Activated CD4-positive, CD25-positive, alpha-beta regulatory T cell (primary cell): ENCODE data around the gene COX10.
"Not testable (repeated sequence)": the region's sequence is repeated elsewhere in the genome, so short reads cannot be mapped to it uniquely, and the experiment has no call there.

Experiments used
- DNase-seq, 4 experiments: peaks; one replicate each; lab custom pipeline; 2025; lab: John Stamatoyannopoulos, UW

Gene COX10

GRCh38 chr17:14205992-14206461 is 136.7 kb downstream of the COX10 start:
- peak in 1 of 4 experiments; percentile 34 for DNase-seq

DNA sequence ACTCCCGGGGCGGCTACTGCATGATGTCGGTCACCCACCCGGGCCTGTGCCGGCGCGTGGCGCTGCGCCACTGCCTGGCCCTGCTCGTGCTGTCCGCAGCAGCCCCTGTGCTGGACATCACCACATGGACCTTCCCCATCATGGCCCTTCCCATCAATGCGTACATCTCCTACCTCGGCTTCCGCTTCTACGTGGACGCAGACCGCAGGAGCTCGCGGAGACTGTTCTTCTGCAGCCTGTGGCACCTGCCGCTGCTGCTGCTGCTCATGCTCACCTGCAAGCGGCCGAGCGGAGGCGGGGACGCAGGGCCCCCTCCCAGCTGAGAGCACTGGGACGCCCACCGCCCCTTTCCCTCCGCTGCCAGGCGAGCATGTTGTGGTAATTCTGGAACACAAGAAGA is 137.6 kb downstream of the COX10 start:
- no peak for DNase-seq

DNA sequence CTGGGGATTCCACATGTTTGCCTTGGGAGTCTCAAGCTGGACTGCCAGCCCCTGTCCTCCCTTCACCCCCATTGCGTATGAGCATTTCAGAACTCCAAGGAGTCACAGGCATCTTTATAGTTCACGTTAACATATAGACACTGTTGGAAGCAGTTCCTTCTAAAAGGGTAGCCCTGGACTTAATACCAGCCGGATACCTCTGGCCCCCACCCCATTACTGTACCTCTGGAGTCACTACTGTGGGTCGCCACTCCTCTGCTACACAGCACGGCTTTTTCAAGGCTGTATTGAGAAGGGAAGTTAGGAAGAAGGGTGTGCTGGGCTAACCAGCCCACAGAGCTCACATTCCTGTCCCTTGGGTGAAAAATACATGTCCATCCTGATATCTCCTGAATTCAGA is 138.5 kb downstream of the COX10 start:
- no peak for DNase-seq

- no peak for DNase-seq
These were observed 139.9 kb downstream of the COX10 start for GRCh38 chr17:14209215-14209614.

- no peak for DNase-seq
These were observed 141.9 kb downstream of the COX10 start for GRCh38 chr17:14211246-14211645.

- DNase-seq = no peak
These were observed 142.5 kb downstream of the COX10 start for GRCh38 chr17:14211801-14212200.

DNA sequence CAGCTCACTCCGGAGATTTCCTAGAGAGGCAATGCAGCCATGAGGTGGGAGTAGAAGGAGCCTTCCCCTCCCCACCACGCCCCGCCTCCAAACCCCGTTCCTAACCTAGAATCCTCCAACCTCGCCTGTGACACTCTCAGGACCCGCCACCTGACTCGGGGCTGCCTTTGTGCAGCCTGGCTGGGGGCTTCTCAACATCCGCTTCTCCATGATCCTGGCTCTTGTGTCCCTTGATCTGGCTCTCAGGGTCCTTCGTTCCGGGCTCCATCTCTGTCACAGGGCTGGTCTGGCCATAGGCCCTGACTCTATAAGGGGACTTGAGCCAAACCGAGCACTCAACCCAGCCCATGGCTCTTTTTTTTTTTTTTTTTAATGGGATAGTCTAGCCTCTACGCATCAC is 143.1 kb downstream of the COX10 start:
- no peak for DNase-seq

- no peak for DNase-seq
These were observed 145.0 kb downstream of the COX10 start for GRCh38 chr17:14214271-14214670.

- DNase-seq = no peak
These were observed 153.3 kb downstream of the COX10 start for GRCh38 chr17:14222611-14223010.

DNA sequence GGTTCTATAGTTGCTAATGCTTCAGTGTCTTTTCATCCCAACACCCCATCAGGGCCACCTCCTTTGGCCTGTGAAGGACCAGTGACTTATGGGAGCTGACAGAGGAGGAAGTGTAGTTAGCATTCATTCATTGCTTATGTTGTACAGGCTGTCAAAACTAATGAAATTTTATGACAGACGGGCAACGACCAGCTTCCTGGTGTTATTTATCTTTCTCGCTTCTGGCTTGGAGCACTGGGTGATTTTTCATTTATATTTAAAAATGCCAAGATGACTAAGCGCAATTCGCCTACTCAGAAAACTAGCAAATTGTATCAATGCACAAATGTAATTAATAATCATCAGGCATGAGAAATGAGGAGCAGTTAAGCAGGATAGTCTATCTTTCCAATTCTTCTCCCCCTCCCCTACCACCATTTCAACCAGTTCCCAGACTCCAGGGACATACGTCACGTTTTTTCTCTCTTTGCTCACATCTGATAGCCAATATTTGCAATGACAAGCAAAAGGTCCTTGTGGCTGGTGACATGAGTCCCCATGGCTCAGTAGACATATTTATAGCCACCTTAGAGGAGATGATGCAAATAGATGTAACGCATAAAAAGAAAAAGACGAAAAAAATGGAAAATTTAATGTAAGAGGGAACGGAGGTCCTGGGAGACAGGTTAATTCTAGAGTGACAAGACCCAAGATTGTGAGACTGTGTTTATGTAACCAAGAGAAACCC is 156.1 kb downstream of the COX10 start:
- no peak for DNase-seq

- no peak for DNase-seq
These were observed 157.7 kb downstream of the COX10 start for GRCh38 chr17:14227052-14227451.

DNA sequence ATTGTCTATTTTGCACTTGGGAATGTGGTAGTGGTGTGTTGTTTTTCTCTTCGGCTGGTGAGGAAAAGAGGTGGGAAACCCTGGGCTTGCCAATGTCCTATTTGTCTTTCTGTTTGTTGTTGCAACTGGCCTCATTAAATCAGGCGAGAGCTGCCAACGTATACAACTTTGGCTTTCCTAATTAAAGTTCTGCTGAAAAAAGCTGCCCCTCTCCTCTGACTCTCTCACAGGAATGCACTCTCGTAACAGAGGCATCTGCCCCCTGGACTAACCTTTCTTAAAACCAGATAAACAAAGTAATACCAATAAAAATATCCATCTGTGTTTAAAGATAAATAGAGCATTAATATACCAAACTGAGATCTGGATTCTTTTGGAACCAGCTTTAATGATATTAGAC is 159.6 kb downstream of the COX10 start:
- DNase-seq = no peak

GRCh38 chr17:14231187-14231586 is 161.9 kb downstream of the COX10 start:
- DNase-seq = not testable (repeated sequence)

- DNase-seq = not testable (repeated sequence)
These were observed 165.7 kb downstream of the COX10 start for GRCh38 chr17:14235047-14235446.

- not testable (repeated sequence) for DNase-seq
These were observed 166.7 kb downstream of the COX10 start for GRCh38 chr17:14236032-14236431.

DNA sequence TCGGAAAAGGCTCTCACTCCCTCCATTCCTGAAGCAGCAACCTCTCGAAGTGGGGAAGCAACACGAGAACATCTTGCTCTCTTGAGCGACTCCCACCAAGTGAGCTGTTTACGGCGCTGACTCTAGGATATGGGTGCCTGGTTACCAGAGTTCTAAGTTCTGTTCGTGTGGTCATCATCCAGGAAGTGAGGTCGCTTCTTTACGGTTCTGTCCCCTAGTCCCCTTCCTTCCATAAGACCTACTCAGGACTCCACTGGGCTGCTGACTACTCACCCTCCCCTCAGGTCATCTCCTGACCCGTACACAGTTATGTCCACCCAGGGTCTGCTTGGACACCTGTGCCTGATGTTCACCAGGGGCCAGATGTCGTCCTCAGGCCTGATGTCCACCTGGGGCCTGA is 167.5 kb downstream of the COX10 start, which contains the start of gene CDRT15:
Gene CDRT15 (minus strand): TSS at position 101 of the 400 bp plus-strand sequence. CDS start 29 bp downstream, at position 72.
- not testable (repeated sequence) for DNase-seq

DNA sequence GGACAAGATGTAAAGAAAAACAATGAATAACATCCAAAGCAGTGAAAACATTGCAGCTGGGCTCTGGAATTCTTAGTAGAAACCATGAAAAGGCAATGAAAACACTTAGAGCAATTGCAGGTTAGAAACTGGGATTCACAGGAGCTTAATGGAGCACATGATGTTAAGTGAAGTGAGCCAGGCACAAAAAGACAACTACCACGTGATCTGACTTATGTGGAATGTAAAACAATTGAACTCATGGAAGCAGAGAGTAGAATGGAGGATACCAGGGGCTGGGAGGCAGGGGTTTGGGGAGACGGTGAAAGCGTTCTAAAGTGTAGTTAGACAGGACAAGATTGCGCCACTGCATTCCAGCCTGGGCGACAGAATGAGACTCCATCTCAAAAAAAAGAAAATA is 170.0 kb downstream of the COX10 start:
- DNase-seq = not testable (repeated sequence)

DNA sequence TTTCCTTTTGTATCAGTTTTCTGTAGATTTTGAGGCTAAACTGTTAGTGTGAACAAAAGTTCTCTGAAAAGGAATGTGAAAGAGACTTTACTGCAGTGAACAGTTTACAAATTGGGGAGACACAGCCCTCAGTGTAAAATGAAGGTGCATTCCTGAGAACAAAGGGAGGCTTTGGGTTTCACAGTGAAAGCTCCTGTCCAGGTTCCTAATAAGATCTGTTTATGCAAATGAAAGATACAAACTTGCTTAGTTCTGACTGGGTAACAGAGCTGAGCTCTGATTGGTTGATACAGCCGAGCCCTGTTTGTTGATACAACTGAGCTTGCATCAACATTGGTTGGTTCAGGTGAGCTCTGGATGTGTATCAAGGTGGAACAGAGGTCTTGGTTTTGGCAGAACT is 175.7 kb downstream of the COX10 start:
- DNase-seq = no peak

GRCh38 chr17:14245629-14246028 is 176.3 kb downstream of the COX10 start:
- no peak for DNase-seq
